GM12878 (cell line): Measurements from ENCODE around the gene ANO1. TPM values are rescaled to one million over a fixed set of nuclear protein-coding genes. Genes with fewer than 3 reads are reported as not detected.

Experiments used
- ATAC-seq: fragments of 200-7000 bp; cut with Tn5 transposase; 3 replicates; pipeline ENCODE4 v1.9.1; 2020; ENCODE audit warnings: mild to moderate bottlenecking, moderate library complexity
- BruUV-seq: library from RNA; stranded (reverse); fragments of 400-500 nt; replicated peaks from 2 replicates; lab custom pipeline; 2021; lab: Mats Ljungman, UMichigan
- CTCF ChIA-PET: fragments of 300-600 bp; sonication (Branson Sonifier 250); formaldehyde crosslinking; extraction: SDS; loops from one replicate; lab custom pipeline; 2021; ENCODE audit warnings: inconsistent platforms; lab: Yijun Ruan, JAX
- POLR2A ChIA-PET: fragments of 350-600 bp; formaldehyde crosslinking; extraction: SDS; loops from one replicate; lab custom pipeline; 2021; ENCODE audit warnings: inconsistent platforms; lab: Charles Lee
- RAD21 ChIA-PET: fragments of 300-600 bp; sonication (Branson Sonifier 250); formaldehyde crosslinking; loops from one replicate; lab custom pipeline; 2023; ENCODE audit warnings: antibody characterized with exemption; ENCODE audit not compliant: unreplicated experiment; lab: Charles Lee
- SMC1A ChIA-PET: fragments of 300-600 bp; sonication (Branson Sonifier 250); formaldehyde crosslinking; loops from one replicate; lab custom pipeline; 2023; ENCODE audit not compliant: unreplicated experiment, uncharacterized antibody; lab: Charles Lee
- DNase-seq: peaks from one replicate; pipeline ENCODE4 v3.0.0-alpha.2; 2011; ENCODE audit warnings: low read depth, low spot score
- FAIRE-seq: peaks from 3 replicates; lab custom pipeline; 2011; peaks lifted over from hg19 to GRCh38; lab: Jason Lieb, UNC
- H2AFZ ChIP-seq: 2 replicates; pipeline ENCODE4 v1.6.0; 2011; ENCODE audit warnings: low read depth, low read length, control low read depth; ENCODE audit not compliant: control insufficient read depth
- H3K27ac ChIP-seq: 2 replicates; pipeline ENCODE4 v1.5.1; 2011; ENCODE audit warnings: control low read depth; ENCODE audit not compliant: control insufficient read depth, insufficient read depth
- H3K27me3 ChIP-seq, 2 experiments: replicated peaks in 1 of 2; 2 replicates each; pipeline versions ENCODE4 v1.6.0 to v1.6.1; 2011; ENCODE audit warnings: low read length in 1 of 2; ENCODE audit not compliant: control insufficient read depth in 2 of 2, insufficient read depth in 2 of 2
- H3K36me3 ChIP-seq, 2 experiments: 2 replicates each; pipeline ENCODE4 v1.5.1; 2011; ENCODE audit warnings: low read length in 1 of 2; ENCODE audit not compliant: control insufficient read depth in 2 of 2, insufficient read depth in 2 of 2
- H3K4me1 ChIP-seq: 2 replicates; pipeline ENCODE4 v1.6.1; 2011; ENCODE audit warnings: mild to moderate bottlenecking, low read length, moderate library complexity, mixed read lengths; ENCODE audit not compliant: control insufficient read depth, insufficient read depth
- H3K4me2 ChIP-seq: 2 replicates; pipeline ENCODE4 v1.6.0; 2011; ENCODE audit warnings: control low read depth; ENCODE audit not compliant: control insufficient read depth, insufficient read depth
- H3K4me3 ChIP-seq: fragments of 200-600 bp; sonication (generic); 2 replicates; pipeline ENCODE4 v1.5.1; 2016
- H3K79me2 ChIP-seq: 2 replicates; pipeline ENCODE4 v1.6.0; 2011; ENCODE audit warnings: low read length; ENCODE audit not compliant: control insufficient read depth, insufficient read depth
- H3K9ac ChIP-seq: 2 replicates; pipeline ENCODE4 v1.8.0; 2011; ENCODE audit warnings: low read length, control low read depth, mixed read lengths; ENCODE audit not compliant: control insufficient read depth, insufficient read depth
- H3K9me3 ChIP-seq: replicated peaks from 3 replicates; pipeline ENCODE4 v1.5.1; 2011; ENCODE audit warnings: mild to moderate bottlenecking, low read length; ENCODE audit not compliant: control insufficient read depth, insufficient read depth
- H4K20me1 ChIP-seq: 2 replicates; pipeline ENCODE4 v1.6.0; 2011; ENCODE audit not compliant: control insufficient read depth, insufficient read depth
- BHLHE40 ChIP-seq, 2 experiments: fragments of 450-650 bp in 1 of 2; IDR thresholded peaks; 2 replicates each; pipeline ENCODE4 v1.6.1; 2011 to 2017; ENCODE audit warnings: low read depth in 2 of 2, borderline replicate concordance in 1 of 2, improper control_type of control experiment in 1 of 2, low read length in 1 of 2, mild to moderate bottlenecking in 1 of 2
- EED ChIP-seq: sonication (generic); IDR thresholded peaks from 2 replicates; pipeline ENCODE4 v1.6.1; 2016; ENCODE audit warnings: antibody characterized with exemption, low read depth
- KAT2A ChIP-seq: conservative IDR thresholded peaks from 2 replicates; pipeline ENCODE4 v1.6.1; 2011; ENCODE audit warnings: low read depth, low read length; ENCODE audit not compliant: control insufficient read depth
- RCOR1 ChIP-seq: conservative IDR thresholded peaks from 2 replicates; pipeline ENCODE4 v1.6.1; 2012; ENCODE audit warnings: low read depth, low read length, improper control_type of control experiment
- RELB ChIP-seq: fragments of 450-650 bp; IDR thresholded peaks from 2 replicates; pipeline ENCODE4 v1.6.1; 2017; ENCODE audit warnings: low read depth, mild to moderate bottlenecking, moderate library complexity
- RFX5 ChIP-seq: IDR thresholded peaks from 2 replicates; pipeline ENCODE4 v1.6.1; 2011; ENCODE audit warnings: low read depth, low read length, improper control_type of control experiment
- SMAD1 ChIP-seq: fragments of 450-650 bp; IDR thresholded peaks from 2 replicates; pipeline ENCODE4 v1.6.1; 2018; ENCODE audit warnings: mild to moderate bottlenecking, low read depth; ENCODE audit not compliant: partially characterized antibody
- SP1 ChIP-seq: IDR thresholded peaks from one replicate; pipeline ENCODE4 v1.6.1; 2011; ENCODE audit warnings: low read depth, low read length
- SUPT20H ChIP-seq: IDR thresholded peaks from 2 replicates; pipeline ENCODE4 v1.6.1; 2011; ENCODE audit warnings: low read depth, mild to moderate bottlenecking, low read length, moderate library complexity, borderline replicate concordance; ENCODE audit not compliant: control insufficient read depth
- WRNIP1 ChIP-seq: IDR thresholded peaks from 2 replicates; pipeline ENCODE4 v1.6.1; 2011; ENCODE audit warnings: low read depth, low read length, improper control_type of control experiment, borderline replicate concordance
- ZBTB11 ChIP-seq: fragments of 450-650 bp; formaldehyde crosslinking; IDR thresholded peaks from 2 replicates; pipeline ENCODE4 v1.5.0; 2022; ENCODE audit warnings: mild to moderate bottlenecking, missing genetic modification characterization
- ZNF207 ChIP-seq: fragments of 450-650 bp; IDR thresholded peaks from 2 replicates; pipeline ENCODE4 v1.6.1; 2014; ENCODE audit warnings: antibody characterized with exemption, mild to moderate bottlenecking, borderline replicate concordance
- WGBS: methylation state at CpG from one replicate; pipeline ENCODE4 v1.1.6; 2016; ENCODE audit warnings: low lambda C conversion rate; ENCODE audit not compliant: insufficient replicate concordance, insufficient coverage; ENCODE audit errors: missing lambda C conversion rate; 5-methylcytosine and 5-hydroxymethylcytosine counted together
- in situ Hi-C: fragments of 300-500 bp; cut with MboI; formaldehyde crosslinking; loops from 9 replicates; pipeline ENCODE4 v1.14.3; 2018; ENCODE audit warnings: mixed read lengths
- intact Hi-C: fragments of 100-400 bp; cut with micrococcal nuclease; formaldehyde crosslinking; loops from one replicate; pipeline ENCODE4 v1.14.2; 2022; ENCODE audit not compliant: unreplicated experiment
- polyA plus RNA-seq, 11 experiments: library from polyadenylated mRNA; depleted of rRNA in 4 of 11; unstranded in 6 of 11; stranded (reverse) in 5 of 11; fragments of >200 nt; fragmentation: Nextera tagmentation in 4 of 11; fragmentation: Illumina TruSeq in 1 of 11; extraction: Ambion mirVana in 4 of 11; extraction: Trizol in 1 of 11; gene quantifications; 1 replicate in 1 of 11; 2 replicates in 10 of 11; pipeline versions ENCODE4 v1.2.1 to v1.2.3, GENCODE V29; 2011 to 2016; ENCODE audit warnings: inconsistent platforms in 2 of 11, missing spikeins in 2 of 11, low read depth in 1 of 11
- total RNA-seq, 4 experiments: library from RNA; depleted of rRNA in 3 of 4; stranded (reverse); fragments of >200 nt in 3 of 4; fragmentation: Illumina TruSeq in 1 of 4; extraction: Trizol in 1 of 4; gene quantifications; 2 replicates each; pipeline versions ENCODE4 v1.2.1 to v1.2.3, GENCODE V29; 2013 to 2021

ANO1 gene
- total and polyA plus RNA-seq, 10 of the 15 experiments (the other 5 are each of a cell fraction or from before 2014, with no cell fraction given): 0.01 to 0.38 (median 0.06) TPM; not detected in 7

GRCh38 chr11:70079691-70080090 lies 1.6 kb downstream of the ANO1 start:
- Histone ChIP-seq H3K4me2 (no peak overlapping the region), H3K4me3 (no peak overlapping the region), H3K9ac (no peak overlapping the region), H4K20me1 (no peaks in the 10 kb centered on the region)
- intact Hi-C loops: no loop called here
- FAIRE-seq: no peak
- ATAC-seq: no peak
- BruUV-seq: no TSS peak
- SMC1A ChIA-PET: no interaction called here
- TF ChIP-seq KAT2A: no peak
- no peak for TF ChIP-seq WRNIP1
- TF ChIP-seq SUPT20H: no peak
- TF ChIP-seq BHLHE40 (IDR thresholded peaks at IDR 0.05; ENCODE audit: borderline replicate concordance in 1 of 2, low read depth in 2 of 2, low read length in 1 of 2): no peak
- TF ChIP-seq ZBTB11 (CRISPR knock-in tag): no peak
- no peak for TF ChIP-seq SP1
- TF ChIP-seq ZNF207: no peak
- no peak for TF ChIP-seq RCOR1
- no peak for TF ChIP-seq RFX5
- no peak for TF ChIP-seq RELB
- no peak for TF ChIP-seq EED
- no peak for TF ChIP-seq SMAD1
- TF ChIP-seq, all 136 proteins: peak for 0
- H3K36me3 ChIP-seq: no peaks in the 10 kb centered on the region
- H3K27me3 ChIP-seq: peaks cover 2 to 5% of the 10 kb centered on the region in 2 experiments; a peak in 3 of 4 replicates
- in situ Hi-C loops: no loop called here
- no peaks in the 10 kb centered on the region for H3K4me1 ChIP-seq
- ChIA-PET CTCF (no interaction called here), RAD21 (no interaction called here), POLR2A (interaction anchor here (0.6 kb wide), 1 partner anchor 22 kb away, joined by 3 read pairs; no protein-coding TSS in a partner anchor)
- no peak overlapping the region for H2AFZ ChIP-seq
- H3K9me3 ChIP-seq: no peaks in the 10 kb centered on the region
- no peaks in the 10 kb centered on the region for H3K79me2 ChIP-seq
- 35% methylated on average over 5 of the region's 5 CpGs for WGBS
- H3K27ac ChIP-seq: no peak overlapping the region
- DNase-seq: no peak
